Transverse colon (tissue), 3 donors: ENCODE results near the gene WWOX.

Source experiments
- EP300 ChIP-seq: sonication (generic); formaldehyde crosslinking; IDR thresholded peaks from one replicate; pipeline ENCODE4 v1.6.1; 2017; ENCODE audit warnings: antibody characterized with exemption, low read depth
- POLR2AphosphoS5 ChIP-seq, 3 donors: sonication (generic); formaldehyde crosslinking; IDR thresholded peaks; one replicate each; pipeline ENCODE4 v1.6.1; 2016; ENCODE audit warnings: antibody characterized with exemption in 3 of 3

DNA sequence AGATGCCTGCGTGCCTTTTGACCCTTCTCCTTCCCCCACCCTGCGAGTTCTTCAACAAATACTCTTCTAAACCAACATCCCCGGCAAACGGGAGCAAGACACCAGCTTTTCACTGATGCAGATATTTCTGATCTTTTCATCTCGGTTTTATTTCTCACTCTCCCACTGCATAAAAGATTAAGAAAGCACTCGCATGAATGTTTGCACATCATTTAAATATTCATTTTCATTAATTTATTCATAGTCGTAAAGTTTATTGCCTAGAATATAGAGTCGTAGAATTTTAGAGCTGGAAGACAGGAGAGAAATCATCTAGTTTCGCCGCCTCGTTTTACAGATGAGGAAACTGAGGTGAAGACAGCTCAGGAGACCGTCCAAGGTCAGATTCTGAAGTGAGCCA, 1013.0 kb downstream of the WWOX start:
- TF ChIP-seq EP300 (no peak), POLR2AphosphoS5 (IDR thresholded peaks at IDR 0.05) (no peak)
